Endothelial cell of umbilical vein (primary cell): ENCODE data around the gene BCL11B. TPM values are rescaled to one million over a fixed set of nuclear protein-coding genes. Genes with fewer than 3 reads are reported as not detected.

Source experiments
- BruUV-seq: library from RNA; stranded (reverse); fragments of 400-500 nt; replicated peaks from 2 replicates; lab custom pipeline; 2021; lab: Mats Ljungman, UMichigan
- CTCF ChIA-PET: fragments of 300-600, 350-600 bp; sonication (Branson Sonifier 250); formaldehyde crosslinking; loops from one replicate; lab custom pipeline; 2021; ENCODE audit warnings: antibody characterized with exemption, inconsistent platforms; lab: Charles Lee
- POLR2A ChIA-PET: fragments of 300-600, 350-600 bp; sonication (Branson Sonifier 250); formaldehyde crosslinking; loops from one replicate; lab custom pipeline; 2021; ENCODE audit warnings: antibody characterized with exemption, inconsistent platforms; lab: Charles Lee
- DNase-seq: peaks from one replicate; pipeline ENCODE4 v3.0.0-alpha.2; 2011; ENCODE audit warnings: low read depth, low spot score
- FAIRE-seq: peaks from 2 replicates; lab custom pipeline; 2011; peaks lifted over from hg19 to GRCh38; lab: Jason Lieb, UNC
- H2AFZ ChIP-seq: 2 replicates; pipeline ENCODE4 v1.6.0; 2012; ENCODE audit warnings: low read depth, low read length, control low read depth, inconsistent platforms
- H3K27ac ChIP-seq: 2 replicates; pipeline ENCODE4 v1.5.1; 2011; ENCODE audit warnings: low read depth, mild to moderate bottlenecking, control low read depth, low read length, moderate library complexity; ENCODE audit not compliant: insufficient read depth
- H3K27me3 ChIP-seq, 2 experiments: 2 replicates each; pipeline versions ENCODE4 v1.6.0 to v1.6.1; 2011; ENCODE audit warnings: low read length in 2 of 2, mixed read lengths in 1 of 2; ENCODE audit not compliant: control insufficient read depth in 2 of 2, insufficient read depth in 2 of 2
- H3K36me3 ChIP-seq, 2 experiments: 2 replicates in 1 of 2; 3 replicates in 1 of 2; pipeline ENCODE4 v1.5.1; 2011; ENCODE audit warnings: low read length in 2 of 2, mild to moderate bottlenecking in 1 of 2, moderate library complexity in 1 of 2; ENCODE audit not compliant: control insufficient read depth in 2 of 2, insufficient read depth in 2 of 2; ENCODE audit errors: extremely low read depth in 1 of 2
- H3K4me1 ChIP-seq: 3 replicates; pipeline ENCODE4 v1.5.1; 2011; ENCODE audit warnings: mild to moderate bottlenecking, low read length; ENCODE audit not compliant: control insufficient read depth, insufficient read depth; ENCODE audit errors: extremely low read depth
- H3K4me2 ChIP-seq: 2 replicates; pipeline ENCODE4 v1.6.1; 2011; ENCODE audit warnings: low read length, control low read depth, mixed read lengths; ENCODE audit not compliant: insufficient read depth
- H3K4me3 ChIP-seq, 3 experiments: fragments of 200-600 bp in 1 of 3; sonication (generic), shearing (Covaris generic) in 1 of 3; replicated peaks in 1 of 3; 2 replicates each; pipeline ENCODE4 v1.5.1; 2011 to 2016; ENCODE audit warnings: control low read depth in 3 of 3, low read length in 3 of 3, mild to moderate bottlenecking in 2 of 3, inconsistent platforms in 1 of 3, low read depth in 1 of 3, moderate library complexity in 1 of 3; ENCODE audit not compliant: insufficient read depth in 1 of 3
- H3K79me2 ChIP-seq: 2 replicates; pipeline ENCODE4 v1.6.0; 2012; ENCODE audit warnings: low read length, inconsistent platforms; ENCODE audit not compliant: control insufficient read depth, insufficient read depth
- H3K9ac ChIP-seq: replicated peaks from 2 replicates; pipeline ENCODE3; 2011; ENCODE audit warnings: low read length, control low read depth; ENCODE audit not compliant: insufficient read depth; ENCODE audit errors: extremely low read depth
- H3K9me1 ChIP-seq: replicated peaks from 3 replicates; pipeline ENCODE4 v1.6.0; 2011; ENCODE audit warnings: mild to moderate bottlenecking, low read length; ENCODE audit not compliant: control insufficient read depth, insufficient read depth; ENCODE audit errors: extremely low read depth
- H3K9me3 ChIP-seq: replicated peaks from 2 replicates; pipeline ENCODE4 v1.5.1; 2012; ENCODE audit warnings: low read length, inconsistent platforms; ENCODE audit not compliant: control insufficient read depth, insufficient read depth
- H4K20me1 ChIP-seq: replicated peaks from 2 replicates; pipeline ENCODE3; 2011; ENCODE audit warnings: mild to moderate bottlenecking, low read length; ENCODE audit not compliant: control insufficient read depth, insufficient read depth; ENCODE audit errors: extremely low read depth
- CTCF ChIP-seq, 2 donors: IDR thresholded peaks; 1 replicate in 1 of 2; 2 replicates in 1 of 2; pipeline ENCODE4 v1.5.1; 2011; ENCODE audit warnings: low read length in 2 of 2, mild to moderate bottlenecking in 2 of 2, moderate library complexity in 2 of 2, control low read depth in 1 of 2, inconsistent platforms in 1 of 2, low read depth in 1 of 2; ENCODE audit not compliant: insufficient read depth in 1 of 2; ENCODE audit errors: extremely low read depth in 1 of 2
- EZH2 ChIP-seq: IDR thresholded peaks from 2 replicates; pipeline ENCODE4 v1.6.1; 2012; ENCODE audit warnings: borderline replicate concordance, low read depth, mild to moderate bottlenecking, moderate library complexity, low read length, inconsistent platforms; ENCODE audit not compliant: severe bottlenecking
- FOS ChIP-seq: IDR thresholded peaks from 2 replicates; pipeline ENCODE4 v1.6.1; 2011; ENCODE audit warnings: mild to moderate bottlenecking, low read length, moderate library complexity, borderline replicate concordance; ENCODE audit not compliant: insufficient read depth
- GATA2 ChIP-seq: IDR thresholded peaks from 2 replicates; pipeline ENCODE4 v1.7.0; 2011; ENCODE audit warnings: low read depth, mild to moderate bottlenecking, moderate library complexity, mixed read lengths, low read length; ENCODE audit not compliant: insufficient read length, insufficient read depth
- JUN ChIP-seq: IDR thresholded peaks from 2 replicates; pipeline ENCODE4 v1.6.1; 2011; ENCODE audit warnings: borderline replicate concordance, low read depth; ENCODE audit not compliant: insufficient read length, insufficient read depth
- MYC ChIP-seq: IDR thresholded peaks from one replicate; pipeline ENCODE4 v1.6.1; 2011; ENCODE audit warnings: mild to moderate bottlenecking, low read depth, low read length
- POLR2A ChIP-seq: IDR thresholded peaks from 2 replicates; pipeline ENCODE4 v1.6.1; 2012; ENCODE audit warnings: low read depth, mild to moderate bottlenecking, control low read depth, low read length
- POLR2AphosphoS5 ChIP-seq: IDR thresholded peaks from 2 replicates; pipeline ENCODE4 v1.6.1; 2012; ENCODE audit warnings: low read depth, mild to moderate bottlenecking, control low read depth, low read length, moderate library complexity; ENCODE audit not compliant: insufficient read depth
- dilution Hi-C: fragments of 300-500 bp; cut with MboI; formaldehyde crosslinking; loops from one replicate; pipeline ENCODE4 v1.15.0; 2019; ENCODE audit warnings: low sequenced_read_pairs; ENCODE audit not compliant: extremely low pct_ligation_motif_present
- intact Hi-C: fragments of 100-400 bp; cut with micrococcal nuclease; formaldehyde crosslinking; loops from one replicate; pipeline ENCODE4 v1.10.0; 2022
- polyA plus RNA-seq, 4 experiments: library from polyadenylated mRNA; depleted of rRNA in 3 of 4; stranded (reverse) in 3 of 4; unstranded in 1 of 4; fragments of >200 nt; gene quantifications; 2 replicates each; pipeline versions ENCODE4 v1.2.1 to v1.2.3, GENCODE V29; 2011 to 2012; ENCODE audit warnings: missing spikeins in 1 of 4
- total RNA-seq: library from RNA; stranded (reverse); gene quantifications from 2 replicates; pipeline ENCODE4 v1.2.3, GENCODE V29; 2021
- TF ChIP-seq, protein P1 (sequence below): IDR thresholded peaks from 2 replicates; pipeline ENCODE4 v1.6.1; 2011; ENCODE audit not compliant: insufficient read depth, insufficient read length

Gene BCL11B
- total and polyA plus RNA-seq, 2 donors (not counting 3 experiments of a cell fraction or from before 2014, with no cell fraction given), result 0.03 to 0.07 TPM

GRCh38 chr14:99321236-99321925, 49.4 kb upstream of the BCL11B start:
- Histone ChIP-seq H3K4me1 (no peaks in the 10 kb centered on the region), H4K20me1 (no peaks in the 10 kb centered on the region), H3K9me1 (no peaks in the 10 kb centered on the region), H3K4me3 (no peak overlapping the region), H3K9ac (no peak overlapping the region), H3K36me3 (no peaks in the 10 kb centered on the region), H3K79me2 (no peaks in the 10 kb centered on the region), H3K27me3 (no peaks in the 10 kb centered on the region), H3K27ac (no peak overlapping the region), H3K4me2 (no peak overlapping the region), H3K9me3 (no peaks in the 10 kb centered on the region), H2AFZ (no peak overlapping the region)
- DNase-seq (no peak), FAIRE-seq (no peak)
- BruUV-seq, result no TSS peak
- intact Hi-C loops, result no loop called here
- POLR2A ChIA-PET, result no interaction called here
- no peak for TF ChIP-seq POLR2A
- TF ChIP-seq JUN, result no peak
- no peak for TF ChIP-seq EZH2
- no peak for TF ChIP-seq CTCF (IDR thresholded peaks at IDR 0.05; ENCODE audit: extremely low read depth in 1 of 2, insufficient read depth in 1 of 2, low read depth in 1 of 2, low read length in 2 of 2)
- TF ChIP-seq, protein P1, sequence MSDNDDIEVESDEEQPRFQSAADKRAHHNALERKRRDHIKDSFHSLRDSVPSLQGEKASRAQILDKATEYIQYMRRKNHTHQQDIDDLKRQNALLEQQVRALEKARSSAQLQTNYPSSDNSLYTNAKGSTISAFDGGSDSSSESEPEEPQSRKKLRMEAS, result no peak
- TF ChIP-seq FOS, result no peak
- TF ChIP-seq MYC, result no peak
- TF ChIP-seq POLR2AphosphoS5, result no peak
- no peak for TF ChIP-seq GATA2
- dilution Hi-C loops, result no loop called here
- CTCF ChIA-PET, result interaction anchor here (1.3 to 2.5 kb wide), 3 partner anchors 67 to 95 kb away, joined by 3 to 80 read pairs (median 22); no protein-coding TSS in a partner anchor
